Fibroblast of lung (primary cell): ENCODE measurements around the gene LAX1.

Experiments
- EZH2 ChIP-seq: IDR thresholded peaks from 2 replicates; pipeline ENCODE4 v1.5.1; 2012; ENCODE audit warnings: low read length, control low read depth, mild to moderate bottlenecking; ENCODE audit errors: missing control alignments
- TF ChIP-seq, protein P1 (sequence below), 2 donors: IDR thresholded peaks in 1 of 2; conservative IDR thresholded peaks in 1 of 2; 1 replicate in 1 of 2; 2 replicates in 1 of 2; pipeline ENCODE4 v1.5.1; 2011 to 2012; ENCODE audit warnings: low read length in 2 of 2, control low read depth in 1 of 2, inconsistent platforms in 1 of 2, low read depth in 1 of 2, mild to moderate bottlenecking in 1 of 2

DNA sequence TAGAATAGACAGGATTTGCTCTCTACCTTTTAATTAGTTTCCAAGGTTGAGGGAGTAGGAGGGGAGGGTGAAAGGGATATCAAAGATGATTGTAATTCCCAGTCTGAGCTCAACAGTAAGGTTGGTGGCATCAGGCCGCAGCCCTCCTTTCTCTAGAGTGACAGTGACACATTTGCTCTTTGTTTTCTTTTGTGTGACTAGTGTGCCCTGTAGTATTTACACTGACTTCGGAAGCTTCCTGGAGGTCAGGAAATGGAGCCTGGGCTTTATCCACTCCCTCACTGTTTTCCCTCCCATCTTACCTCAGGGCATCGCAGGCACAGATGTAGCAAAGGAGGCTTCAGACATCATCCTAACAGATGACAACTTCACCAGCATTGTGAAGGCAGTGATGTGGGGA is 44.7 kb upstream of the LAX1 start:
- TF ChIP-seq, protein P1, sequence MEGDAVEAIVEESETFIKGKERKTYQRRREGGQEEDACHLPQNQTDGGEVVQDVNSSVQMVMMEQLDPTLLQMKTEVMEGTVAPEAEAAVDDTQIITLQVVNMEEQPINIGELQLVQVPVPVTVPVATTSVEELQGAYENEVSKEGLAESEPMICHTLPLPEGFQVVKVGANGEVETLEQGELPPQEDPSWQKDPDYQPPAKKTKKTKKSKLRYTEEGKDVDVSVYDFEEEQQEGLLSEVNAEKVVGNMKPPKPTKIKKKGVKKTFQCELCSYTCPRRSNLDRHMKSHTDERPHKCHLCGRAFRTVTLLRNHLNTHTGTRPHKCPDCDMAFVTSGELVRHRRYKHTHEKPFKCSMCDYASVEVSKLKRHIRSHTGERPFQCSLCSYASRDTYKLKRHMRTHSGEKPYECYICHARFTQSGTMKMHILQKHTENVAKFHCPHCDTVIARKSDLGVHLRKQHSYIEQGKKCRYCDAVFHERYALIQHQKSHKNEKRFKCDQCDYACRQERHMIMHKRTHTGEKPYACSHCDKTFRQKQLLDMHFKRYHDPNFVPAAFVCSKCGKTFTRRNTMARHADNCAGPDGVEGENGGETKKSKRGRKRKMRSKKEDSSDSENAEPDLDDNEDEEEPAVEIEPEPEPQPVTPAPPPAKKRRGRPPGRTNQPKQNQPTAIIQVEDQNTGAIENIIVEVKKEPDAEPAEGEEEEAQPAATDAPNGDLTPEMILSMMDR (conservative IDR thresholded peaks at IDR 0.05 in 1 of 2, IDR thresholded peaks at IDR 0.05 in 1 of 2; ENCODE audit: low read depth in 1 of 2, low read length in 2 of 2): no peak
- TF ChIP-seq EZH2: no peak
